H9 (cell line): ENCODE measurements around the gene DEDD2. TPM values are rescaled to one million over a fixed set of nuclear protein-coding genes. Genes with fewer than 3 reads are reported as not detected.

Experiments
- DNase-seq: peaks from one replicate; pipeline ENCODE4 v3.0.0-alpha.2; 2017
- H2AFZ ChIP-seq: one replicate; pipeline ENCODE4 v1.6.1; 2013; ENCODE audit warnings: mild to moderate bottlenecking, low read length, control low read depth, moderate library complexity
- H2AK5ac ChIP-seq: 2 replicates; pipeline ENCODE4 v1.6.1; 2013; ENCODE audit warnings: low read length, control low read depth, mixed read lengths; ENCODE audit not compliant: insufficient read length
- H2BK120ac ChIP-seq: one replicate; pipeline ENCODE4 v1.6.1; 2013; ENCODE audit warnings: low read depth, mild to moderate bottlenecking, low read length, control low read depth, inconsistent platforms; ENCODE audit not compliant: poor library complexity, severe bottlenecking
- H2BK12ac ChIP-seq: 2 replicates; pipeline ENCODE4 v1.6.1; 2013; ENCODE audit warnings: low read length, control low read depth, mixed read lengths, low read depth; ENCODE audit not compliant: insufficient read length
- H2BK15ac ChIP-seq: 2 replicates; pipeline ENCODE4 v1.6.1; 2013; ENCODE audit warnings: low read depth, low read length, control low read depth
- H2BK20ac ChIP-seq: one replicate; pipeline ENCODE4 v1.6.1; 2013; ENCODE audit warnings: low read depth, mild to moderate bottlenecking, low read length, control low read depth, inconsistent platforms; ENCODE audit not compliant: poor library complexity, severe bottlenecking
- H2BK5ac ChIP-seq: 2 replicates; pipeline ENCODE4 v1.6.1; 2013; ENCODE audit warnings: low read length, control low read depth, mixed read lengths; ENCODE audit not compliant: insufficient read length
- H3K14ac ChIP-seq: 2 replicates; pipeline ENCODE4 v1.6.1; 2013; ENCODE audit warnings: low read length, control low read depth; ENCODE audit not compliant: insufficient read depth
- H3K18ac ChIP-seq: 2 replicates; pipeline ENCODE4 v1.6.1; 2013; ENCODE audit warnings: low read depth, mild to moderate bottlenecking, mixed read lengths, low read length, control low read depth; ENCODE audit not compliant: insufficient read length
- H3K23ac ChIP-seq: 2 replicates; pipeline ENCODE4 v1.6.1; 2013; ENCODE audit warnings: low read length, control low read depth, mixed read lengths, low read depth; ENCODE audit not compliant: insufficient read length
- H3K23me2 ChIP-seq: 2 replicates; pipeline ENCODE4 v1.6.1; 2013; ENCODE audit warnings: low read depth, mild to moderate bottlenecking, mixed read lengths, low read length, control low read depth; ENCODE audit not compliant: insufficient read length, poor library complexity, severe bottlenecking
- H3K27ac ChIP-seq: 2 replicates; pipeline ENCODE4 v1.5.1; 2013; ENCODE audit warnings: low read length, control low read depth, mixed read lengths, low read depth; ENCODE audit not compliant: insufficient read length
- H3K27me3 ChIP-seq: 2 replicates; pipeline ENCODE4 v1.6.1; 2013; ENCODE audit warnings: low read length, control low read depth, inconsistent platforms; ENCODE audit not compliant: insufficient read depth
- H3K4ac ChIP-seq: 2 replicates; pipeline ENCODE4 v1.6.1; 2013; ENCODE audit warnings: low read depth, mild to moderate bottlenecking, control low read depth, inconsistent platforms, low read length, moderate library complexity
- H3K4me1 ChIP-seq: 2 replicates; pipeline ENCODE4 v1.6.1; 2013; ENCODE audit warnings: low read length, control low read depth, inconsistent platforms; ENCODE audit not compliant: insufficient read depth
- H3K4me2 ChIP-seq: 2 replicates; pipeline ENCODE4 v1.6.1; 2013; ENCODE audit warnings: low read length, control low read depth, mixed read lengths; ENCODE audit not compliant: insufficient read length, insufficient read depth
- H3K56ac ChIP-seq: 2 replicates; pipeline ENCODE4 v1.6.1; 2013; ENCODE audit warnings: low read depth, mild to moderate bottlenecking, mixed read lengths, low read length, control low read depth; ENCODE audit not compliant: insufficient read length
- H3K79me1 ChIP-seq: 2 replicates; pipeline ENCODE4 v1.6.1; 2013; ENCODE audit warnings: low read depth, mild to moderate bottlenecking, moderate library complexity, low read length, control low read depth, inconsistent platforms; ENCODE audit not compliant: insufficient read depth, poor library complexity, severe bottlenecking
- H3K79me2 ChIP-seq: 2 replicates; pipeline ENCODE4 v1.6.1; 2013; ENCODE audit warnings: low read length, control low read depth, inconsistent platforms; ENCODE audit not compliant: insufficient read depth
- H3K9ac ChIP-seq: 2 replicates; pipeline ENCODE4 v1.6.1; 2013; ENCODE audit warnings: low read length, control low read depth, mixed read lengths; ENCODE audit not compliant: insufficient read length; ENCODE audit errors: extremely low read depth
- H3K9me3 ChIP-seq: one replicate; pipeline ENCODE4 v1.6.1; 2013; ENCODE audit warnings: low read depth, low read length, inconsistent platforms; ENCODE audit not compliant: control insufficient read depth
- H3T11ph ChIP-seq: one replicate; pipeline ENCODE4 v1.6.1; 2013; ENCODE audit warnings: mild to moderate bottlenecking, low read length, control low read depth, inconsistent platforms
- H4K20me1 ChIP-seq: one replicate; pipeline ENCODE4 v1.6.1; 2013; ENCODE audit not compliant: control insufficient read depth, insufficient read length, insufficient read depth
- H4K5ac ChIP-seq: 2 replicates; pipeline ENCODE4 v1.6.1; 2013; ENCODE audit warnings: low read depth, mild to moderate bottlenecking, mixed read lengths, low read length, control low read depth; ENCODE audit not compliant: insufficient read length
- H4K8ac ChIP-seq: replicated peaks from 2 replicates; pipeline ENCODE4 v1.6.1; 2013; ENCODE audit warnings: low read length, control low read depth, mixed read lengths, low read depth; ENCODE audit not compliant: insufficient read length
- H4K91ac ChIP-seq: 2 replicates; pipeline ENCODE4 v1.6.1; 2013; ENCODE audit warnings: low read depth, mild to moderate bottlenecking, moderate library complexity, mixed read lengths, low read length, control low read depth; ENCODE audit not compliant: insufficient read length
- H3K27ac Mint-ChIP-seq, 3 experiments: 2 replicates in 2 of 3; 3 replicates in 1 of 3; pipeline ENCODE4 v1.8.0; 2020 to 2021; ENCODE audit warnings: mixed read lengths in 3 of 3, mild to moderate bottlenecking in 1 of 3, moderate library complexity in 1 of 3
- H3K27me3 Mint-ChIP-seq: 2 replicates; pipeline ENCODE4 v1.8.0; 2021; ENCODE audit warnings: low read depth, mild to moderate bottlenecking, moderate library complexity, mixed read lengths
- H3K36me3 Mint-ChIP-seq, 3 experiments: 2 replicates in 2 of 3; 3 replicates in 1 of 3; pipeline ENCODE4 v1.8.0; 2020 to 2021; ENCODE audit warnings: low read depth in 3 of 3, mixed read lengths in 3 of 3; ENCODE audit not compliant: insufficient read depth in 1 of 3
- H3K4me1 Mint-ChIP-seq, 2 experiments: 2 replicates each; pipeline ENCODE4 v1.8.0; 2020; ENCODE audit warnings: mixed read lengths in 2 of 2
- H3K4me3 Mint-ChIP-seq, 2 experiments: 2 replicates in 1 of 2; 3 replicates in 1 of 2; pipeline ENCODE4 v1.8.0; 2020 to 2021; ENCODE audit warnings: mild to moderate bottlenecking in 2 of 2, mixed read lengths in 2 of 2, moderate library complexity in 1 of 2
- H3K9me3 Mint-ChIP-seq, 2 experiments: 2 replicates in 1 of 2; 3 replicates in 1 of 2; pipeline ENCODE4 v1.8.0; 2020; ENCODE audit warnings: mild to moderate bottlenecking in 2 of 2, mixed read lengths in 2 of 2, moderate library complexity in 1 of 2
- WGBS: extraction: QIAGEN DNeasy Blood & Tissue Kit; methylation state at CpG from one replicate; pipeline ENCODE4 v1.1.7; 2013; ENCODE audit warnings: missing lambda C conversion rate, low lambda C conversion rate, mixed read lengths; ENCODE audit not compliant: insufficient read length; ENCODE audit errors: extremely low coverage; 5-methylcytosine and 5-hydroxymethylcytosine counted together
- total RNA-seq: library from RNA; stranded (reverse); gene quantifications from 2 replicates; pipeline ENCODE4 v1.2.1, GENCODE V29; 2021
- TF ChIP-seq, protein P1 (sequence below): fragments of 200-600 bp; sonication (generic); conservative IDR thresholded peaks from 3 replicates; pipeline ENCODE4 v1.8.0; 2021; ENCODE audit warnings: antibody characterized with exemption, mild to moderate bottlenecking

Gene DEDD2
- total RNA-seq, 1 experiment from 2014 or later = 32.3 TPM

GRCh38 chr19:42155796-42156195, 61.7 kb downstream of the DEDD2 start:
- no peaks in the 10 kb centered on the region for H3K9me3 ChIP-seq
- H3K27ac ChIP-seq = no peak overlapping the region
- no peaks in the 10 kb centered on the region for H4K20me1 ChIP-seq
- H3K27me3 Mint-ChIP-seq = peaks cover 73% of the 10 kb centered on the region
- H4K5ac ChIP-seq = no peak overlapping the region
- H3K27me3 ChIP-seq = no peaks in the 10 kb centered on the region; the same call in 1 of the 2 replicates
- H3T11ph ChIP-seq = no peak overlapping the region
- no peaks in the 10 kb centered on the region for H3K36me3 Mint-ChIP-seq
- no peak for DNase-seq
- H3K18ac ChIP-seq = no peak overlapping the region
- peaks cover 3% of the 10 kb centered on the region; the same call in 1 of the 2 replicates for H3K4me1 ChIP-seq
- H3K4me3 Mint-ChIP-seq = no peak overlapping the region; a peak in 1 of 5 replicates
- H2BK12ac ChIP-seq = no peak overlapping the region
- no peak overlapping the region for H3K9ac ChIP-seq
- no peak overlapping the region for H3K14ac ChIP-seq
- H3K56ac ChIP-seq = no peak overlapping the region
- no peak overlapping the region for H3K4me2 ChIP-seq
- TF ChIP-seq, protein P1, sequence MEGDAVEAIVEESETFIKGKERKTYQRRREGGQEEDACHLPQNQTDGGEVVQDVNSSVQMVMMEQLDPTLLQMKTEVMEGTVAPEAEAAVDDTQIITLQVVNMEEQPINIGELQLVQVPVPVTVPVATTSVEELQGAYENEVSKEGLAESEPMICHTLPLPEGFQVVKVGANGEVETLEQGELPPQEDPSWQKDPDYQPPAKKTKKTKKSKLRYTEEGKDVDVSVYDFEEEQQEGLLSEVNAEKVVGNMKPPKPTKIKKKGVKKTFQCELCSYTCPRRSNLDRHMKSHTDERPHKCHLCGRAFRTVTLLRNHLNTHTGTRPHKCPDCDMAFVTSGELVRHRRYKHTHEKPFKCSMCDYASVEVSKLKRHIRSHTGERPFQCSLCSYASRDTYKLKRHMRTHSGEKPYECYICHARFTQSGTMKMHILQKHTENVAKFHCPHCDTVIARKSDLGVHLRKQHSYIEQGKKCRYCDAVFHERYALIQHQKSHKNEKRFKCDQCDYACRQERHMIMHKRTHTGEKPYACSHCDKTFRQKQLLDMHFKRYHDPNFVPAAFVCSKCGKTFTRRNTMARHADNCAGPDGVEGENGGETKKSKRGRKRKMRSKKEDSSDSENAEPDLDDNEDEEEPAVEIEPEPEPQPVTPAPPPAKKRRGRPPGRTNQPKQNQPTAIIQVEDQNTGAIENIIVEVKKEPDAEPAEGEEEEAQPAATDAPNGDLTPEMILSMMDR = no peak
- H3K23ac ChIP-seq = no peak overlapping the region
- no peaks in the 10 kb centered on the region for H3K23me2 ChIP-seq
- no peaks in the 10 kb centered on the region for H3K79me1 ChIP-seq
- H2AK5ac ChIP-seq = no peak overlapping the region
- no peak overlapping the region for H3K27ac Mint-ChIP-seq
- H4K8ac ChIP-seq = no peak overlapping the region
- H2BK20ac ChIP-seq = no peak overlapping the region
- no peak overlapping the region for H2BK15ac ChIP-seq
- no peak overlapping the region for H2AFZ ChIP-seq
- WGBS = no CpG with 5 or more reads among the region's 10 CpGs
- H3K4ac ChIP-seq = no peak overlapping the region
- H3K9me3 Mint-ChIP-seq = no peaks in the 10 kb centered on the region
- H2BK120ac ChIP-seq = no peak overlapping the region
- H2BK5ac ChIP-seq = no peak overlapping the region
- peaks cover 26 to 52% of the 10 kb centered on the region in 2 experiments for H3K4me1 Mint-ChIP-seq
- no peak overlapping the region for H4K91ac ChIP-seq
- H3K79me2 ChIP-seq = no peaks in the 10 kb centered on the region
